Central memory CD8-positive, alpha-beta T cell (primary cell): ENCODE results near the gene SCN8A.
"Not testable (repeated sequence)": the region's sequence is repeated elsewhere in the genome, so short reads cannot be mapped to it uniquely, and the experiment has no call there.

Source experiments
- ATAC-seq: fragments of 150-1000 bp; cut with Tn5 transposase; replicated peaks from 2 replicates; pipeline ENCODE4 v1.10.0; 2022; ENCODE audit warnings: mild to moderate bottlenecking, moderate FRiP score, moderate number of reproducible peaks; ENCODE audit not compliant: poor library complexity, severe bottlenecking; ENCODE audit errors: extremely low read depth
- DNase-seq, 2 donors: peaks; one replicate each; pipeline ENCODE4 v3.0.0; 2021; ENCODE audit warnings: low spot score in 2 of 2
- H3K27ac Mint-ChIP-seq: one replicate; pipeline ENCODE4 v1.8.0; 2022; ENCODE audit warnings: low read depth, mild to moderate bottlenecking, moderate library complexity, mixed read lengths
- H3K27me3 Mint-ChIP-seq: one replicate; pipeline ENCODE4 v1.8.0; 2022; ENCODE audit warnings: mixed read lengths
- H3K36me3 Mint-ChIP-seq: one replicate; pipeline ENCODE4 v1.8.0; 2022; ENCODE audit warnings: mild to moderate bottlenecking, moderate library complexity, mixed read lengths; ENCODE audit not compliant: insufficient read depth
- H3K4me1 Mint-ChIP-seq: one replicate; pipeline ENCODE4 v1.8.0; 2022; ENCODE audit warnings: mixed read lengths
- H3K4me3 Mint-ChIP-seq: one replicate; pipeline ENCODE4 v1.8.0; 2022; ENCODE audit warnings: mild to moderate bottlenecking, moderate library complexity, mixed read lengths
- H3K9me3 Mint-ChIP-seq: one replicate; pipeline ENCODE4 v1.8.0; 2022; ENCODE audit warnings: mixed read lengths

Gene SCN8A

DNA sequence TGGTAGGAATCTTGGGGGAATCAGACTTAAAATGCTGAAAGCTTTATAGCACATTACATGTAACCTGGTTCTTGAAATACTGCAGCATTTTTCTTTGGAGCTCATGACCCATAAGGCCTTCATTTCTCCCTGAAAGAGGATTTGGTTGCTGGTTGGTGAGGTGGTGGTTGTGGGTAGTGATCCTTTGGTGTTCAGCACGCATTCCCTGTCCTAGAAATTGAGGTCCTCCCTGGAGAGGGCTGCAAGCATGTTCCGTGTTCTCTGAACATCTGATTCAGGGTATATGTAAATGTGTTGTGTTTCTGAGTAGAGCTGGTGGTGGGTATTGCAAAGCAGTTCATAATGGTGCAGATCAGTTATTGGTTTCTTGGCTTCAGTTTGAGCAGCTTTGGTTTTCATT, 2.0 kb downstream of the SCN8A start:
- H3K4me1 Mint-ChIP-seq, result peaks cover 22% of the 10 kb centered on the region
- H3K36me3 Mint-ChIP-seq, result peaks cover 4% of the 10 kb centered on the region
- H3K4me3 Mint-ChIP-seq, result no peak overlapping the region
- DNase-seq, result no peak
- no peak for ATAC-seq
- no peak overlapping the region for H3K27ac Mint-ChIP-seq
- peaks cover 51% of the 10 kb centered on the region for H3K27me3 Mint-ChIP-seq
- H3K9me3 Mint-ChIP-seq, result no peaks in the 10 kb centered on the region

DNA sequence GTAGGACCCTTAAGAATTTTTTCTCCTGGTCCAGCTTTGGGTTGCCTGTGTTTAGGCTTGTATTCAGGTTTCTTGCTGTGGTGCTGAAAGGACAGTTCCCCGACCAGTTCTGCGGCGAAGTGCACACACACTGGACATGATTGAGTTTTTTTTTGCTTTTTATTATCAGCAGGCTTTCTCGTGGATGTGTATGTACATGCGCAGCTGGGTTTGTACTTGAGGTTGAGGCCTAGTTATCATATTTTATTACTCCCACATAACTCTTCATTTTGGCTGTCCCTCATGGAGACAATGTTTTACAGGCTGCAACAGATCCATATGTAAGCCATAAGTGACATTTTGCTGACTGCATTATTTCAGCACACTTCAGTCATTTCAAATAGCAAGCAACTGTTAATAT, 2.5 kb downstream of the SCN8A start:
- Mint-ChIP-seq H3K4me3 (no peak overlapping the region), H3K9me3 (no peaks in the 10 kb centered on the region), H3K27me3 (peaks cover 46% of the 10 kb centered on the region), H3K36me3 (peaks cover 4% of the 10 kb centered on the region), H3K27ac (no peak overlapping the region), H3K4me1 (peaks cover 22% of the 10 kb centered on the region)
- no peak for DNase-seq
- no peak for ATAC-seq

DNA sequence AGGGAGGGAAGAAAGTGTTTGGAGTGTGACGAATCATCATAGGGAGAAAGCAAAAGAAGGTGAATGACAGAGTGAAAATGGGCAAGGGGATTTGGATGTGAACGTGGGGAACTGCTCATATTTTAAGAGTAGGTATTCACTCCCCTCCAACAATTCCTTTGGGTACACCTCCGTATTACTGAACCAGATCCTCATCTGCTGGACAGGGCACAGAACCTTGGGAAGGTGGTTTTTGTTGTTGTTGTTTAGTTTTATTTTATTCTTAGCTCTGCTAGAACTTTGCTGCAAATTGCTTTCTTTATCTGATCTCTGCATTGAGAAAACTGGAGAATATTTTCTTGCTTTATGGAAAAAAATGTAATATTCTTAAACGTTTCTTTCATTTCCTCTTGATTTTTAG, 7.1 kb downstream of the SCN8A start:
- DNase-seq (no peak), ATAC-seq (no peak)
- Mint-ChIP-seq H3K4me3 (no peak overlapping the region), H3K27me3 (peaks cover 18% of the 10 kb centered on the region), H3K36me3 (no peaks in the 10 kb centered on the region), H3K9me3 (no peaks in the 10 kb centered on the region), H3K4me1 (no peaks in the 10 kb centered on the region), H3K27ac (no peak overlapping the region)

DNA sequence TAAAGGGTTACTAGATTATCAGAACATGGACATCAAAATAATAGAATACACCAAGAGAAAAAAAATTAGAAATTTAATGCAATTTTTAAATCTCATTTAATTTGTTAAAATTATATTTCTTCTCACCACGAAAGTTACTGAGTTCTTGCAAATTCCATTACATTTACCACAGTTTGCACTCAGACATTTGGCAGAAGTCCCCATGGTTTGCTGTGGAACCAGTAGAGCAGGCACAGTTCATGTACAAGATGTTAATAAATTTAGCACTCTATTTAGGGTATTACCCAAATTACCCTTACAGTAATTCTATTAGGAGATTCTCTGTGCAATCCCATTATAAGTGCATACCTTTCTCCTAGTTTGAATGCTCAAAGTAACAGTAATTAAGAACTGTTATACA, 9.7 kb downstream of the SCN8A start:
- Mint-ChIP-seq H3K4me1 (no peaks in the 10 kb centered on the region), H3K9me3 (no peaks in the 10 kb centered on the region), H3K27ac (no peak overlapping the region), H3K36me3 (no peaks in the 10 kb centered on the region), H3K27me3 (peaks cover 12% of the 10 kb centered on the region), H3K4me3 (no peak overlapping the region)
- DNase-seq (no peak), ATAC-seq (no peak)

DNA sequence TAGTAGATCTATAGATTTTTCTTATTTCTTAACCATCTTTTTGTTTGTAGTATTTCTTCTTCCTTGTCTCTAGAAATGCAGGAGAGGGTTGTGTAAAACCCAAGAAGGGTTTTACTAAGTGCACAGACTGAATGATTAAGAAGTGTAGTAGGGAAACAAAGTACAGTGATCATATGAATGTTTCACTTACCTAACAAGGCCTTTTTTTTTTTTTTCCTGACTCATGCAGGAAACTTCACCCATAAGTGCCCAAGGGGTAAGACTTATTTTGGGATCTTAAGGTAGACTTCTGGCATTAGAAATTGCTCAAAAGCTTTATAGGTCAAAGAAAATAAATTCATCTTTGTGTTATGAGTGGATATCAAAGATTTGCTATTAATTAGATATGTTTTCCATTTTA, 10.2 kb downstream of the SCN8A start:
- DNase-seq, result no peak
- no peaks in the 10 kb centered on the region for H3K9me3 Mint-ChIP-seq
- H3K4me3 Mint-ChIP-seq, result no peak overlapping the region
- no peak overlapping the region for H3K27ac Mint-ChIP-seq
- H3K4me1 Mint-ChIP-seq, result no peaks in the 10 kb centered on the region
- no peaks in the 10 kb centered on the region for H3K36me3 Mint-ChIP-seq
- H3K27me3 Mint-ChIP-seq, result peaks cover 17% of the 10 kb centered on the region
- ATAC-seq, result no peak

DNA sequence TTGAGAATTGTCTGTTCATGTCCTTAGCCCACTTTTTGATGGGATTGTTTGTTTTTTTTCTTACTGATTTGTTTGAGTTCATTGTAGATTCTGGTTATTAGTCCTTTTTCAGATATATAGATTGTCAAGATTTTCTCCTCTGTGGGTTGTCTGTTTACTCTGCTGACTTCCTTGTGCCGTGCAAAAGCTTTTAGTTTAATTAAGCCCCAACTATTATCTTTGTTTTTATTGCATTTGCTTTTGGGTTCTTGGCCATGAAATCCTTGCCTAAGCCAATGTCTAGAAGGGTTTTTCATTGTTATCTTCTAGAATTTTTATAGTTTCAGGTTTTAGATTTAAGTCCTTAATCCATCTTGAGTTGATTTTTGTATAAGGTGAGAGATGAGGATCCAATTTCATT, 14.9 kb downstream of the SCN8A start:
- not testable (repeated sequence) for ATAC-seq, H3K4me3 Mint-ChIP-seq, H3K4me1 Mint-ChIP-seq, DNase-seq, H3K36me3 Mint-ChIP-seq, H3K27ac Mint-ChIP-seq, H3K9me3 Mint-ChIP-seq
- H3K27me3 Mint-ChIP-seq, result peaks cover 45% of the 10 kb centered on the region

DNA sequence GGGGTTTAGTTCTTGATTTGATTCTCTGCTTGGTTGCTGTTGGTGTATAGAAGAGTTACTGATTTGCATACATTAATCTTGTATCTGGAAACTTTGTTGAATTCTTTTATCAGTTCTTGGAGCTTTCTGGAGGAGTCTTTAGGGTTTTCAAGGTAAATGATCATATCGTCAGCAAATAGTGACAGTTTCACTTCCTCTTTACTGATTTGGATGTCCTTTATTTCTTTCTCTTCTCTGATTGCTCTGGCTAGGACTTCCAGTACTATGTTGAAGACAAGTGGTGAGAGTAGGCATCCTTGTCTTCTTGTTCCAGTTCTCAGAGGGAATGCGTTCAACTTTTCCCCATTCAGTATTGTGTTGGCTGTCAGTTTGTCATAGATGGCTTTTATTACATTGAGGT, 16.2 kb downstream of the SCN8A start:
- not testable (repeated sequence) for H3K27ac Mint-ChIP-seq, H3K9me3 Mint-ChIP-seq

DNA sequence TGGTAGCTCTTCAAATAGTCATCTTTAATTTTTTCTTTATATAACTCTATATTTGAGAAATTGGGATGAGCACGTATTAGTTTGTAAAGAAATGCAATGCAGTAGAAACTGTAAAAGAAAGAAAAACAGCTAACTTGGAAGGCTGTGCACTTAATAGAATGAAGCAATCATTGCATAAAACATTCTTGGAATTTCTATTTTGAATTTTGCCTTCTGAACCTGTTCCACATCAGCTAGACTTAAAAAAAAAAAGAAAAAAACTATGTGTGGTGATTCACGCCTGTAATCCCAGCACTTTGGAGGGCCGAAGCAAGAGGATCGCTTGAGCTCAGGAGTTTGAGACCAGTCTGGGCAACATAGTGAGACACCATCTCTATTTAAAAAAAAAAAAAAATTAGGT, 29.4 kb downstream of the SCN8A start:
- H3K9me3 Mint-ChIP-seq, result peaks cover 6% of the 10 kb centered on the region
- H3K4me3 Mint-ChIP-seq, result no peak overlapping the region
- no peak for DNase-seq

More for the DNA sequence above, 16.2 kb downstream of the SCN8A start:
- H3K36me3 Mint-ChIP-seq, ATAC-seq, H3K4me3 Mint-ChIP-seq, DNase-seq, H3K4me1 Mint-ChIP-seq: not testable (repeated sequence)
- H3K27me3 Mint-ChIP-seq, result peaks cover 45% of the 10 kb centered on the region

DNA sequence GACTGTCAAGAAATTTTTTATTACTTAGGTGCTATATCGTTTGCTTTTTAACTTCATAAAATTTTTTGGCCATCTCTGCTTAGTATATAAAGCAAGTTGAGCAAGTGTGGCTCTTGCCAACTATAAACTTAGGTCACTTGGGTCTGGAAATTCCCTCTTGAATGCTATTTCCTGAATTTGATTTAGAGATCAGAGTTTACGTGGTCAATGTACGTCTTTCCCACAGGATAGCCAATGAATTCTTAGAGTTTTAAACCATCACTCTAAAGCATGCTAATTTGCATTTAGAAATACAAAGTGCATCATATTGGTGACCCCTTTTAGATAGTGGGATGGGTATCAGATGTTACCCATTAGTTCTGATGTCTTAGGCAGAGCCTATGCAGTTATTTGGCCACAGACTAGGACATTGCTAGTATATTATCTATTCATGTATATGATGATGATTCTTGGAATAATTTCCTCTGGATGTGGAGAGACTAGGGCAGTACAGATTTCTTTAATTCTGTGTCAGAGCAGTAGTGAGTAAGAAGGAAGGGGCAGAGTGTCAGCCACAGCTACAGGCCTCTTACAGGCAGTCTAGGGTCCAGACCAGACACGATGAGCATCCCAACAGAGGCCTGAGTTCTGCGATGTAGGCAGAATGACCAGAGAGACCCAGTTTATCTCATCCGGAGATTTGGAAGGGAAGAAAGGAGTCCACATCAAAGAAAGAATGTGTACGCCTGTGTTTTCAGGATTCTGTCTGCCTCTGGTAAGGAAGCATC, 30.3 kb downstream of the SCN8A start:
- H3K27ac Mint-ChIP-seq, result no peak overlapping the region
- H3K36me3 Mint-ChIP-seq, result no peaks in the 10 kb centered on the region
- ATAC-seq (no peak), DNase-seq (no peak)
- H3K9me3 Mint-ChIP-seq, result peaks cover 6% of the 10 kb centered on the region
- no peaks in the 10 kb centered on the region for H3K4me1 Mint-ChIP-seq
- H3K4me3 Mint-ChIP-seq, result no peak overlapping the region
- peaks cover 46% of the 10 kb centered on the region for H3K27me3 Mint-ChIP-seq

More for the DNA sequence above, 29.4 kb downstream of the SCN8A start:
- ATAC-seq, result no peak
- Mint-ChIP-seq H3K27me3 (peaks cover 46% of the 10 kb centered on the region), H3K4me1 (no peaks in the 10 kb centered on the region), H3K36me3 (no peaks in the 10 kb centered on the region), H3K27ac (no peak overlapping the region)

DNA sequence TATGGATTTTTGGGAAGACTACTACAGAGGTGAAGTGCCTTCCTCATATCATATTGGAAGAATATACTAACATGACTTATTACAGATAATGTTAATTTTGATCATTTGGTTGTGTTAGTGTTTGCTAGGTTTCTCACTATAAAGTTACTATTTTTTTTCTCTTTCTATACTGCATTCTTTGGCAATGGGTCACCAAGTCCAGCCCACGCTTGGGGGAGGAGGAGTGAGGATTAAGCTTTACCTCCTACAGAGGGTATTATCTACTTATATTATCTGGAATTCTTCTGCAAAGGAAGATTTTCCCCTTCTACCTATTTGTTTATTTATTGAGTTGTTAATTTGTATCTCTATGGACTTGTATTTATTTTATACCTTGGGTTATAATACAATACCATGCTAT, 31.5 kb downstream of the SCN8A start:
- Mint-ChIP-seq H3K4me3 (no peak overlapping the region), H3K9me3 (no peaks in the 10 kb centered on the region), H3K4me1 (no peaks in the 10 kb centered on the region), H3K27ac (no peak overlapping the region), H3K36me3 (no peaks in the 10 kb centered on the region), H3K27me3 (peaks cover 40% of the 10 kb centered on the region)
- ATAC-seq (no peak), DNase-seq (no peak)

DNA sequence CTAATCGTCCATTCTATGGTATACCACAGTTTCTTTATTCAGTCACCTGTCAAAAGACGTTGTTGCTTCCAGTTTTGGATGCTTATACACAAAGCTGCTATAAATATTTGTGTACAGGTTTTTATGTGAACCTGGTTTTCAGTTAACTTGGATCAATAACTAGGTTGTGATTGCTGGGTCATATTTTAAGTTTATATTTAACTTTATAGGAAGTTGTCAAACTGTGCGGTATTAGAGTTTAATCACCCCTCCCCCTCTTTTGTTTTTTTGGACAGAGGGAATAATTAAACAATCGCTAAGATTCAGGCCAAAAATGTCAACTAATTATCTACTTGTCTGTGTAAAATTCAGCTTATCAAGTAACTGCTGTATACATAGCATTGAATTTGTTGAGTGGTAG, 34.3 kb downstream of the SCN8A start:
- Mint-ChIP-seq H3K4me3 (no peak overlapping the region), H3K9me3 (no peaks in the 10 kb centered on the region), H3K27ac (no peak overlapping the region), H3K4me1 (no peaks in the 10 kb centered on the region), H3K27me3 (peaks cover 47% of the 10 kb centered on the region), H3K36me3 (no peaks in the 10 kb centered on the region)
- ATAC-seq, result no peak
- DNase-seq, result no peak

DNA sequence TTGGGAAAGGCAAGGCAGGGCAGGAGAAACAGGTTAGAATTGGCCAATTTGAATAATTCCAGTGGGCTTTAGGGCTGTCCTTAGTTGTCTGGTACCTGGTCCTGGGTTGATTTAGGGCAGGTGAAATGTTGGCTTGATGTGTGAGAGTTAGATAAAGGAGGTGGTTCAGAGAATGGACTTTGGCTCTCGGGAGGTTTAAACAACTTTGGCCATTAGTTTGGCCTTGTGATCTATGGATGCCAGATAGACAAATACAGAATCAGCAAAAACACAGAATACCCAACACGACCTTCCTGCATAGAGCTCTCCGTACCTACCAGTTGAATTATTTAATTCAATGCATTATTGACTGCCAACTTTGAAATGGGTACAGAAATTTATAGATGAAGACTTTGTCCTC, 35.1 kb downstream of the SCN8A start:
- Mint-ChIP-seq H3K36me3 (no peaks in the 10 kb centered on the region), H3K4me1 (no peaks in the 10 kb centered on the region), H3K9me3 (no peaks in the 10 kb centered on the region), H3K27me3 (peaks cover 52% of the 10 kb centered on the region), H3K27ac (no peak overlapping the region), H3K4me3 (no peak overlapping the region)
- no peak for DNase-seq
- ATAC-seq, result no peak

DNA sequence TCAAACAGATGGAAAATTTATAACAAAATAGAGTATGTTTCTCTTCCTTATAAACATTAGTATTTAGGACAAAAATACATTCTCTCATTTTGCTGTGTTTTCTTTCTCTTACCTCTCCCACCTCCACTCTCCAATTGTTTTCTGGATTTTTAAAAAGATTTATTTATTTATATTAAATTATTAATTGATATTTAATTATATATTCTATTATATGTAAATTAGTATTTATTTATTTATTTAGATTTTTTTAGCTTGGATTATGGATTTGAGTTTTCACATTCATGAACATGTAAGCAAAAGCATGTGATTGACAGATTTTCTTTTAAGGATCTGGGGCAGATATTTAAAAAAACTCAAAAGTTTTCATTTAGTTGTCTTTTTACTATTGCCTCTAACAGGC, 35.6 kb downstream of the SCN8A start:
- Mint-ChIP-seq H3K27me3 (peaks cover 47% of the 10 kb centered on the region), H3K36me3 (no peaks in the 10 kb centered on the region), H3K4me3 (no peak overlapping the region), H3K9me3 (no peaks in the 10 kb centered on the region), H3K4me1 (no peaks in the 10 kb centered on the region), H3K27ac (no peak overlapping the region)
- no peak for DNase-seq
- ATAC-seq, result no peak
